Gastroesophageal sphincter (tissue), 3 donors: ENCODE results near the gene GMEB2.

Source experiments
- CTCF ChIP-seq, 4 experiments: fragments of 200-600 bp in 2 of 4; fragments of 450-650 bp in 2 of 4; sonication (generic) in 1 of 4; IDR thresholded peaks; one replicate each; pipeline ENCODE4 v1.5.1; 2017 to 2019; ENCODE audit warnings: antibody characterized with exemption in 4 of 4, mild to moderate bottlenecking in 2 of 4, moderate library complexity in 2 of 4
- POLR2A ChIP-seq, 2 donors: fragments of 450-650 bp; IDR thresholded peaks; one replicate each; pipeline ENCODE4 v1.6.1; 2017; ENCODE audit warnings: antibody characterized with exemption in 2 of 2, mild to moderate bottlenecking in 2 of 2, moderate library complexity in 1 of 2
- POLR2AphosphoS5 ChIP-seq: sonication (generic); formaldehyde crosslinking; IDR thresholded peaks from one replicate; pipeline ENCODE4 v1.6.1; 2017; ENCODE audit warnings: antibody characterized with exemption

GRCh38 chr20:63566395-63567135, 60.3 kb downstream of the GMEB2 start:
- TF ChIP-seq CTCF (IDR thresholded peaks at IDR 0.05) (no peak), POLR2AphosphoS5 (no peak), POLR2A (IDR thresholded peaks at IDR 0.05) (no peak)
